GM21825 (cell line): ENCODE results near the gene BBS12.
A peak's percentile ranks its signal among the peaks of the same experiment; 100 is the strongest.

Experiments
- ATAC-seq: cut with Tn5 transposase; IDR thresholded peaks from one replicate; pipeline ENCODE4 v1.9.1; 2021; ENCODE audit warnings: mild to moderate bottlenecking, moderate library complexity; ENCODE audit not compliant: unreplicated experiment

The BBS12 gene

GRCh38 chr4:122732329-122733026 is at the start of gene BBS12:
TSS of gene BBS12 (plus strand) at chr4:122732704. CDS start at chr4:122741893, 9,189 bp downstream.
- peak; percentile 99 for ATAC-seq

GRCh38 chr4:122686691-122687090 is 45.8 kb upstream of the BBS12 start:
- ATAC-seq, result no peak

GRCh38 chr4:122687531-122688061 is 44.9 kb upstream of the BBS12 start:
- no peak for ATAC-seq

GRCh38 chr4:122688529-122689140 is 43.9 kb upstream of the BBS12 start:
- ATAC-seq, result no peak

- peak; percentile 75 for ATAC-seq
Measured at GRCh38 chr4:122689972-122690371, 42.5 kb upstream of the BBS12 start.

- ATAC-seq, result no peak
Measured at GRCh38 chr4:122691988-122692387, 40.5 kb upstream of the BBS12 start.

- no peak for ATAC-seq
Measured at GRCh38 chr4:122692641-122693520, 39.6 kb upstream of the BBS12 start.

GRCh38 chr4:122695226-122695625 is 37.3 kb upstream of the BBS12 start:
- no peak for ATAC-seq

GRCh38 chr4:122700178-122700725 is 32.3 kb upstream of the BBS12 start:
- no peak for ATAC-seq

GRCh38 chr4:122701061-122701460 is 31.4 kb upstream of the BBS12 start:
- ATAC-seq, result no peak

- ATAC-seq, result no peak
Measured at GRCh38 chr4:122701965-122702364, 30.5 kb upstream of the BBS12 start.

GRCh38 chr4:122702939-122703338 is 29.6 kb upstream of the BBS12 start:
- ATAC-seq, result no peak

GRCh38 chr4:122703868-122704267 is 28.6 kb upstream of the BBS12 start:
- ATAC-seq, result no peak

- ATAC-seq, result no peak
Measured at GRCh38 chr4:122705009-122705408, 27.5 kb upstream of the BBS12 start.

GRCh38 chr4:122705547-122706117 is 26.9 kb upstream of the BBS12 start:
- ATAC-seq, result no peak

- no peak for ATAC-seq
Measured at GRCh38 chr4:122706511-122706910, 26.0 kb upstream of the BBS12 start.

GRCh38 chr4:122707497-122707896 is 25.0 kb upstream of the BBS12 start:
- no peak for ATAC-seq

- no peak for ATAC-seq
Measured at GRCh38 chr4:122709236-122709635, 23.3 kb upstream of the BBS12 start.

- ATAC-seq, result peak; percentile 72
Measured at GRCh38 chr4:122710434-122711308, 21.8 kb upstream of the BBS12 start.

GRCh38 chr4:122711919-122712318 is 20.6 kb upstream of the BBS12 start:
- ATAC-seq, result no peak
